Upper lobe of left lung (tissue), 4 donors: ENCODE results near the gene ZNF273.

Experiments
- POLR2A ChIP-seq, 4 donors: fragments of 450-650 bp; IDR thresholded peaks; one replicate each; pipeline ENCODE4 v1.5.1; 2016 to 2017; ENCODE audit warnings: antibody characterized with exemption in 4 of 4, mild to moderate bottlenecking in 2 of 4
- POLR2AphosphoS5 ChIP-seq, 2 donors: sonication (generic); formaldehyde crosslinking; IDR thresholded peaks; one replicate each; pipeline ENCODE4 v1.5.1; 2017; ENCODE audit warnings: antibody characterized with exemption in 2 of 2
- TF ChIP-seq, protein P1 (sequence below), 6 experiments: fragments of 450-650 bp in 4 of 6; fragments of 200-600 bp in 2 of 6; sonication (generic) in 2 of 6; IDR thresholded peaks; one replicate each; pipeline ENCODE4 v1.5.1; 2016 to 2019; ENCODE audit warnings: antibody characterized with exemption in 6 of 6

- TF ChIP-seq, protein P1, sequence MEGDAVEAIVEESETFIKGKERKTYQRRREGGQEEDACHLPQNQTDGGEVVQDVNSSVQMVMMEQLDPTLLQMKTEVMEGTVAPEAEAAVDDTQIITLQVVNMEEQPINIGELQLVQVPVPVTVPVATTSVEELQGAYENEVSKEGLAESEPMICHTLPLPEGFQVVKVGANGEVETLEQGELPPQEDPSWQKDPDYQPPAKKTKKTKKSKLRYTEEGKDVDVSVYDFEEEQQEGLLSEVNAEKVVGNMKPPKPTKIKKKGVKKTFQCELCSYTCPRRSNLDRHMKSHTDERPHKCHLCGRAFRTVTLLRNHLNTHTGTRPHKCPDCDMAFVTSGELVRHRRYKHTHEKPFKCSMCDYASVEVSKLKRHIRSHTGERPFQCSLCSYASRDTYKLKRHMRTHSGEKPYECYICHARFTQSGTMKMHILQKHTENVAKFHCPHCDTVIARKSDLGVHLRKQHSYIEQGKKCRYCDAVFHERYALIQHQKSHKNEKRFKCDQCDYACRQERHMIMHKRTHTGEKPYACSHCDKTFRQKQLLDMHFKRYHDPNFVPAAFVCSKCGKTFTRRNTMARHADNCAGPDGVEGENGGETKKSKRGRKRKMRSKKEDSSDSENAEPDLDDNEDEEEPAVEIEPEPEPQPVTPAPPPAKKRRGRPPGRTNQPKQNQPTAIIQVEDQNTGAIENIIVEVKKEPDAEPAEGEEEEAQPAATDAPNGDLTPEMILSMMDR (IDR thresholded peaks at IDR 0.05): no peak
- TF ChIP-seq POLR2AphosphoS5 (IDR thresholded peaks at IDR 0.05) (no peak), POLR2A (IDR thresholded peaks at IDR 0.05) (no peak)
Measured at GRCh38 chr7:64934478-64934877, 31.4 kb downstream of the ZNF273 start.
